HAP-1 (cell line): Measurements from ENCODE around the gene FGF19.

Experiments
- DNase-seq, 2 experiments: peaks; one replicate each; pipeline ENCODE4 v3.0.0-alpha.2; 2016 to 2020; ENCODE audit warnings: low spot score in 2 of 2
- H3K27me3 ChIP-seq: fragments of 250-450 bp; sonication (Bioruptor Pico); 2 replicates; pipeline ENCODE4 v1.5.1; 2020; ENCODE audit warnings: low read depth, mild to moderate bottlenecking, moderate library complexity
- H3K36me3 ChIP-seq: fragments of 250-450 bp; sonication (Bioruptor Pico); replicated peaks from 2 replicates; pipeline ENCODE4 v1.5.1; 2020; ENCODE audit warnings: mild to moderate bottlenecking
- H3K4me1 ChIP-seq: fragments of 250-450 bp; sonication (Bioruptor Pico); 2 replicates; pipeline ENCODE4 v1.5.1; 2020; ENCODE audit warnings: mild to moderate bottlenecking
- H3K4me3 ChIP-seq: fragments of 250-450 bp; sonication (Bioruptor Pico); 2 replicates; pipeline ENCODE4 v1.5.1; 2020; ENCODE audit warnings: mild to moderate bottlenecking, moderate library complexity
- H3K9me3 ChIP-seq: fragments of 250-450 bp; sonication (Bioruptor Pico); 2 replicates; pipeline ENCODE4 v1.5.1; 2020; ENCODE audit warnings: mild to moderate bottlenecking, moderate library complexity
- in situ Hi-C: fragments of 300-500 bp; cut with MboI; formaldehyde crosslinking; loops from 3 replicates; pipeline ENCODE4 v1.14.3; 2020; ENCODE audit warnings: low sequenced_read_pairs, inconsistent platforms, mixed read lengths

Gene FGF19

GRCh38 chr11:69667619-69668604 is 35.9 kb downstream of the FGF19 start:
- Histone ChIP-seq H3K9me3 (no peaks in the 10 kb centered on the region), H3K4me3 (no peak overlapping the region), H3K4me1 (no peaks in the 10 kb centered on the region; the same call in none of the 2 replicates), H3K36me3 (peaks cover 18% of the 10 kb centered on the region), H3K27me3 (no peaks in the 10 kb centered on the region)
- DNase-seq, result no peak
- in situ Hi-C loops, result loop anchor here (25.0 kb wide), 1 partner anchor 1406 kb away; the partner anchor contains the start of gene C11orf24

GRCh38 chr11:69666752-69667536 is 36.9 kb downstream of the FGF19 start:
- in situ Hi-C loops, result loop anchor here (25.0 kb wide), 1 partner anchor 1405 kb away; the partner anchor contains the start of gene C11orf24
- Histone ChIP-seq H3K4me1 (no peaks in the 10 kb centered on the region; the same call in none of the 2 replicates), H3K27me3 (no peaks in the 10 kb centered on the region), H3K4me3 (no peak overlapping the region), H3K36me3 (peaks cover 18% of the 10 kb centered on the region), H3K9me3 (no peaks in the 10 kb centered on the region)
- DNase-seq, result no peak

- no peaks in the 10 kb centered on the region for H3K9me3 ChIP-seq
- H3K4me1 ChIP-seq, result no peaks in the 10 kb centered on the region; the same call in none of the 2 replicates
- no peaks in the 10 kb centered on the region for H3K27me3 ChIP-seq
- no peak overlapping the region for H3K4me3 ChIP-seq
- peaks cover 12% of the 10 kb centered on the region for H3K36me3 ChIP-seq
- in situ Hi-C loops, result loop anchor here (25.0 kb wide), 1 partner anchor 1404 kb away; the partner anchor contains the start of gene C11orf24
- no peak for DNase-seq
Observed at GRCh38 chr11:69666261-69666660, 37.6 kb downstream of the FGF19 start.

- Histone ChIP-seq H3K36me3 (peaks cover 10% of the 10 kb centered on the region), H3K4me3 (no peak overlapping the region), H3K4me1 (no peaks in the 10 kb centered on the region; the same call in 1 of the 2 replicates), H3K9me3 (no peaks in the 10 kb centered on the region), H3K27me3 (no peaks in the 10 kb centered on the region)
- no peak for DNase-seq
- in situ Hi-C loops, result loop anchor here (25.0 kb wide), 1 partner anchor 1403 kb away; the partner anchor contains the start of gene C11orf24
Observed at GRCh38 chr11:69665669-69666068, 38.2 kb downstream of the FGF19 start.

- H3K27me3 ChIP-seq, result no peaks in the 10 kb centered on the region
- H3K4me3 ChIP-seq, result no peak overlapping the region
- H3K4me1 ChIP-seq, result no peaks in the 10 kb centered on the region
- peaks cover 10% of the 10 kb centered on the region for H3K36me3 ChIP-seq
- in situ Hi-C loops, result loop anchor here (25.0 kb wide), 1 partner anchor 1403 kb away; the partner anchor contains the start of gene C11orf24
- no peak for DNase-seq
- no peaks in the 10 kb centered on the region for H3K9me3 ChIP-seq
Observed at GRCh38 chr11:69664901-69665300, 38.9 kb downstream of the FGF19 start.

- H3K4me1 ChIP-seq, result no peaks in the 10 kb centered on the region
- DNase-seq, result no peak
- in situ Hi-C loops, result loop anchor here (25.0 kb wide), 1 partner anchor 1402 kb away; the partner anchor contains the start of gene C11orf24
- no peak overlapping the region for H3K4me3 ChIP-seq
- H3K27me3 ChIP-seq, result no peaks in the 10 kb centered on the region
- peaks cover 9% of the 10 kb centered on the region for H3K36me3 ChIP-seq
- H3K9me3 ChIP-seq, result no peaks in the 10 kb centered on the region
Observed at GRCh38 chr11:69664103-69664775, 39.6 kb downstream of the FGF19 start.

GRCh38 chr11:69663326-69663725 is 40.5 kb downstream of the FGF19 start:
- in situ Hi-C loops, result loop anchor here (25.0 kb wide), 1 partner anchor 1401 kb away; the partner anchor contains the start of gene C11orf24
- H3K4me1 ChIP-seq, result peaks cover 4% of the 10 kb centered on the region
- peaks cover 6% of the 10 kb centered on the region; the same call in 1 of the 2 replicates for H3K36me3 ChIP-seq
- no peak overlapping the region for H3K4me3 ChIP-seq
- H3K27me3 ChIP-seq, result no peaks in the 10 kb centered on the region
- no peaks in the 10 kb centered on the region for H3K9me3 ChIP-seq
- DNase-seq, result no peak

- Histone ChIP-seq H3K9me3 (no peaks in the 10 kb centered on the region), H3K27me3 (no peaks in the 10 kb centered on the region), H3K4me3 (no peak overlapping the region), H3K4me1 (peaks cover 9% of the 10 kb centered on the region), H3K36me3 (peaks cover 4% of the 10 kb centered on the region; the same call in 1 of the 2 replicates)
- in situ Hi-C loops, result loop anchor here (25.0 kb wide), 1 partner anchor 1401 kb away; the partner anchor contains the start of gene C11orf24
- no peak for DNase-seq
Observed at GRCh38 chr11:69662806-69663205, 41.0 kb downstream of the FGF19 start.

GRCh38 chr11:69662021-69662698 is 41.7 kb downstream of the FGF19 start:
- in situ Hi-C loops, result loop anchor here (25.0 kb wide), 1 partner anchor 1400 kb away; the partner anchor contains the start of gene C11orf24
- DNase-seq, result no peak
- H3K4me1 ChIP-seq, result peaks cover 11% of the 10 kb centered on the region
- H3K9me3 ChIP-seq, result no peaks in the 10 kb centered on the region
- no peaks in the 10 kb centered on the region; the same call in 1 of the 2 replicates for H3K36me3 ChIP-seq
- H3K4me3 ChIP-seq, result no peak overlapping the region
- no peaks in the 10 kb centered on the region for H3K27me3 ChIP-seq

- Histone ChIP-seq H3K27me3 (no peaks in the 10 kb centered on the region), H3K4me1 (peaks cover 11% of the 10 kb centered on the region), H3K9me3 (no peaks in the 10 kb centered on the region), H3K36me3 (no peaks in the 10 kb centered on the region), H3K4me3 (no peak overlapping the region)
- in situ Hi-C loops, result loop anchor here (25.0 kb wide), 1 partner anchor 1399 kb away; the partner anchor contains the start of gene C11orf24
- no peak for DNase-seq
Observed at GRCh38 chr11:69661413-69661715, 42.5 kb downstream of the FGF19 start.

- no peak overlapping the region for H3K4me3 ChIP-seq
- no peak for DNase-seq
- no peaks in the 10 kb centered on the region for H3K27me3 ChIP-seq
- no peaks in the 10 kb centered on the region for H3K36me3 ChIP-seq
- peaks cover 11% of the 10 kb centered on the region for H3K4me1 ChIP-seq
- in situ Hi-C loops, result loop anchor here (25.0 kb wide), 1 partner anchor 1398 kb away; the partner anchor contains the start of gene C11orf24
- no peaks in the 10 kb centered on the region for H3K9me3 ChIP-seq
Observed at GRCh38 chr11:69660001-69660500, 43.8 kb downstream of the FGF19 start.

- Histone ChIP-seq H3K4me1 (peaks cover 11% of the 10 kb centered on the region), H3K4me3 (no peak overlapping the region), H3K27me3 (no peaks in the 10 kb centered on the region), H3K36me3 (no peaks in the 10 kb centered on the region), H3K9me3 (no peaks in the 10 kb centered on the region)
- in situ Hi-C loops, result loop anchor here (25.0 kb wide), 1 partner anchor 1397 kb away; the partner anchor contains the start of gene C11orf24
- DNase-seq, result no peak
Observed at GRCh38 chr11:69659591-69659990, 44.2 kb downstream of the FGF19 start.
